AG04449 (cell line): ENCODE results near the gene CENATAC.

Experiments used
- CTCF ChIA-PET: fragments of 350-600 bp; formaldehyde crosslinking; extraction: SDS; loops from one replicate; lab custom pipeline; 2021; ENCODE audit warnings: antibody characterized with exemption; lab: Yijun Ruan, JAX
- POLR2A ChIA-PET: fragments of 400-600, 350-600 bp; formaldehyde crosslinking; extraction: SDS; loops from one replicate; lab custom pipeline; 2020; ENCODE audit warnings: antibody characterized with exemption, inconsistent platforms; lab: Yijun Ruan, JAX
- DNase-seq: peaks from one replicate; pipeline ENCODE4 v3.0.0-alpha.2; 2010; ENCODE audit warnings: low read depth, low spot score
- H3K4me3 ChIP-seq: 2 replicates; pipeline ENCODE4 v1.5.1; 2011; ENCODE audit warnings: low read depth, mild to moderate bottlenecking, control low read depth, low read length
- CTCF ChIP-seq: IDR thresholded peaks from one replicate; pipeline ENCODE4 v1.5.1; 2011; ENCODE audit warnings: mild to moderate bottlenecking, moderate library complexity, low read length, control low read depth, inconsistent platforms; ENCODE audit not compliant: insufficient read depth; ENCODE audit errors: missing control alignments

The CENATAC gene

GRCh38 chr11:119061256-119061655 is 63.3 kb downstream of the CENATAC start:
- no peak overlapping the region for H3K4me3 ChIP-seq
- no peak for DNase-seq
- ChIA-PET POLR2A (no interaction called here), CTCF (interaction anchor here (0.6 kb wide), 1 partner anchor 67 kb away, joined by 3 read pairs; no protein-coding TSS in a partner anchor)
- TF ChIP-seq CTCF: no peak

- POLR2A ChIA-PET: no interaction called here
- CTCF ChIA-PET: interaction anchor here (1.0 to 1.1 kb wide), 2 partner anchors 134 to 261 kb away, joined by 3 to 4 read pairs; no protein-coding TSS in a partner anchor
- DNase-seq: no peak
- no peak for TF ChIP-seq CTCF
- no peak overlapping the region for H3K4me3 ChIP-seq
Observed at GRCh38 chr11:119062779-119063178, 64.8 kb downstream of the CENATAC start.

DNA sequence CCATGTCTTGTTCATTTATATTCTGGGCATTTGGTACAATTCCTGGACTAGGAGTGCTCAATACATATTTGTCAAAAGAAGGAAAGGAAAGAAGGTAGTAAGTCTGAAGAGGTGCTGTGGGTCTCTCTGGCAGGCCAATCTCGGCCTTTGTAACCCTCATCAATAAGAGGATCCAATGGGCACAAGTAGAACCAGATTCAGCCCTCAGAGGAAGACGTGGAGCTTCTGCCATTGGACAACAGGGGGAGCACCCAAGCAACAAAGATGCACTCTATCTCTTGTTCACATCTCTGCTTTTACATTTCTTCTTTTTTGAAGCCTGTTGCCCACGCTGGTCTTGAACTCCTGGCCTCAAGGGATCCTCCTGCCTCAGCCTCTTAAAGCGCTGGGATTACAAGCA is 67.4 kb downstream of the CENATAC start:
- no peak for DNase-seq
- no peak overlapping the region for H3K4me3 ChIP-seq
- POLR2A ChIA-PET: interaction anchor here (0.6 to 1.0 kb wide), 2 partner anchors 15 to 20 kb away, joined by 3 to 4 read pairs; no protein-coding TSS in a partner anchor
- TF ChIP-seq CTCF: peak; percentile 58
- CTCF ChIA-PET: interaction anchor here (0.8 to 2.3 kb wide), 5 partner anchors 10 to 258 kb away, joined by 3 to 9 read pairs (median 7); partner anchors contain the start of gene HMBS
